ENCODE results near the gene SHKBP1. TPM values are rescaled to one million over a fixed set of nuclear protein-coding genes. Genes with fewer than 3 reads are reported as not detected.
A peak's percentile ranks its signal among the peaks of the same experiment; 100 is the strongest.

The SHKBP1 gene
- total and polyA plus RNA-seq, 9 of the 15 experiments (the other 6 are each of a cell fraction or from before 2014, with no cell fraction given) = 1.2 to 58.1 (median 22.3) TPM

DNA sequence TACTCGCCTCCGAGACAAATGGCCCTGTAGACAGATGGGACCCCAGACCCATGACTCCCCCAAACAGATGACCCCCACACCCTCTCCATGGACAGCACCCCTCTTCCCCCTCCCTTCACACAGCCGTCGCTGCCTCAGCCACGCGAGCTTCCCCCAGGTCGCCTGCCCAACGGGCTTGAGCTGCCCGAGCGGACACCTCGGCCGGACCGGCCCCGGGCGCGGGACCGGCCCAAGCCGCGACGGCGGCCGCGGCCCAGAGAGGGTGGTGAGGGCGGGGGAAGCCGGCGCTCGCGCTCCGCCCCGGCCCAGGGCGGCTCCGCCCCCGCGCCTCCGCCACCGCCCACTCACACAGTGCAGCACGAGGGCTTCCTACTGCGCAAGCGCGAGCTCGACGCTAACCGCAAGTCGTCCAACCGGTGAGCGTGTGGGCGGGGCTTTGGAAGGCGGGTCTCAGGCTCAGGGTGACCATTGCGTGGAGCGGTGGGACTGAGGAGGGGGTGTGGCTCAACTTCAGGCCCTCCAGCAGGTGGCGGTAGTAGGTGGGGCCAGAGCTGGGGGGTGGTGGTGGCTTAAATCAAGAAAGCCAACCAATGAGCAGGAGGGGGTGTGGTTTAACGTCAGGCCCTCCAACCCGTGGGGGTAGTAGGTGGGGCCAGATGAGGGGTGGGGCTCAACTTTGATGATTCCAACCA is 6.2 kb upstream of the SHKBP1 start (continued):
- TF ChIP-seq, protein P1, sequence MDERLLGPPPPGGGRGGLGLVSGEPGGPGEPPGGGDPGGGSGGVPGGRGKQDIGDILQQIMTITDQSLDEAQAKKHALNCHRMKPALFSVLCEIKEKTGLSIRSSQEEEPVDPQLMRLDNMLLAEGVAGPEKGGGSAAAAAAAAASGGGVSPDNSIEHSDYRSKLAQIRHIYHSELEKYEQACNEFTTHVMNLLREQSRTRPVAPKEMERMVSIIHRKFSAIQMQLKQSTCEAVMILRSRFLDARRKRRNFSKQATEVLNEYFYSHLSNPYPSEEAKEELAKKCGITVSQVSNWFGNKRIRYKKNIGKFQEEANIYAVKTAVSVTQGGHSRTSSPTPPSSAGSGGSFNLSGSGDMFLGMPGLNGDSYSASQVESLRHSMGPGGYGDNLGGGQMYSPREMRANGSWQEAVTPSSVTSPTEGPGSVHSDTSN (CRISPR knock-in tag; IDR thresholded peaks at IDR 0.05; ENCODE audit: low read depth) = no peak
- TF ChIP-seq, protein P1 (tag; conservative IDR thresholded peaks at IDR 0.05; ENCODE audit: low read depth) = no peak
- TF ChIP-seq, protein P2, sequence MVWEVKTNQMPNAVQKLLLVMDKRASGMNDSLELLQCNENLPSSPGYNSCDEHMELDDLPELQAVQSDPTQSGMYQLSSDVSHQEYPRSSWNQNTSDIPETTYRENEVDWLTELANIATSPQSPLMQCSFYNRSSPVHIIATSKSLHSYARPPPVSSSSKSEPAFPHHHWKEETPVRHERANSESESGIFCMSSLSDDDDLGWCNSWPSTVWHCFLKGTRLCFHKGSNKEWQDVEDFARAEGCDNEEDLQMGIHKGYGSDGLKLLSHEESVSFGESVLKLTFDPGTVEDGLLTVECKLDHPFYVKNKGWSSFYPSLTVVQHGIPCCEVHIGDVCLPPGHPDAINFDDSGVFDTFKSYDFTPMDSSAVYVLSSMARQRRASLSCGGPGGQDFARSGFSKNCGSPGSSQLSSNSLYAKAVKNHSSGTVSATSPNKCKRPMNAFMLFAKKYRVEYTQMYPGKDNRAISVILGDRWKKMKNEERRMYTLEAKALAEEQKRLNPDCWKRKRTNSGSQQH (CRISPR knock-in tag; IDR thresholded peaks at IDR 0.05) = no peak
- TF ChIP-seq IRF1 (CRISPR knock-in tag; IDR thresholded peaks at IDR 0.05; ENCODE audit: borderline replicate concordance) = no peak
- TF ChIP-seq MITF (IDR thresholded peaks at IDR 0.05) = no peak
- TF ChIP-seq HDAC2 (IDR thresholded peaks at IDR 0.05) = no peak
- TF ChIP-seq ZBTB7A (IDR thresholded peaks at IDR 0.05; ENCODE audit: borderline replicate concordance, control insufficient read depth, low read depth, low read length) = peak; percentile 27
- TF ChIP-seq HCFC1 (IDR thresholded peaks at IDR 0.05; ENCODE audit: low read depth, low read length) = peak; percentile 35; the same call in 1 of the 2 replicates
- TF ChIP-seq FOXK2 (conservative IDR thresholded peaks at IDR 0.05 in 1 of 2, IDR thresholded peaks at IDR 0.05 in 1 of 2; ENCODE audit: low read depth in 2 of 2) = no peak
- peak; percentile 50; the same call in 1 of the 2 replicates for TF ChIP-seq SIN3B (IDR thresholded peaks at IDR 0.05; ENCODE audit: low read depth)
- 0 out of 2 replicates have a peak, but pooled peaks have one; percentile 20 for TF ChIP-seq DPF2 (IDR thresholded peaks at IDR 0.05)
- TF ChIP-seq EP300 (IDR thresholded peaks at IDR 0.05; ENCODE audit: low read length) = 0 out of 2 replicates have a peak, but pooled peaks have one; percentile 3
- peak in 1 of 2 experiments; percentile 47; a peak in 1 of 4 replicates for TF ChIP-seq RCOR1 (IDR thresholded peaks at IDR 0.05; ENCODE audit: borderline replicate concordance in 1 of 2, low read depth in 2 of 2, low read length in 2 of 2)
- TF ChIP-seq HDGF (IDR thresholded peaks at IDR 0.05) = peak; percentile 72; the same call in 1 of the 2 replicates
- TF ChIP-seq THAP12 (CRISPR knock-in tag; IDR thresholded peaks at IDR 0.05) = peak; percentile 50; the same call in 1 of the 2 replicates
- peak; percentile 85 for TF ChIP-seq RB1 (IDR thresholded peaks at IDR 0.05; ENCODE audit: low read depth)
- TF ChIP-seq BHLHE40 (IDR thresholded peaks at IDR 0.05; ENCODE audit: low read length) = peak; percentile 60; the same call in 1 of the 2 replicates
- TF ChIP-seq COPS2 (conservative IDR thresholded peaks at IDR 0.05) = no peak
- no peak for TF ChIP-seq NR4A1 (CRISPR knock-in tag; IDR thresholded peaks at IDR 0.05)
- TF ChIP-seq NR4A1 (tag; IDR thresholded peaks at IDR 0.05) = 0 out of 2 replicates have a peak, but pooled peaks have one; percentile 42

Measured in K562 (cell line).